ENCODE results near the gene DAP.
A peak's percentile ranks its signal among the peaks of the same experiment; 100 is the strongest.
"Not testable (repeated sequence)": the region's sequence is repeated elsewhere in the genome, so short reads cannot be mapped to it uniquely, and the experiment has no call there.

The DAP gene

GRCh38 chr5:10761185-10761932, at the start of gene DAP:
Gene DAP, minus strand, starts transcription at chr5:10761234. Its CDS starts 166 bp downstream, at chr5:10761068.
- DNase-seq = peak; percentile 85

- DNase-seq = no peak
Measured at GRCh38 chr5:10808347-10809226, 47.6 kb upstream of the DAP start.

- no peak for DNase-seq
Measured at GRCh38 chr5:10801931-10802666, 41.1 kb upstream of the DAP start.

- DNase-seq = no peak
Measured at GRCh38 chr5:10800852-10801251, 39.8 kb upstream of the DAP start.

- DNase-seq = no peak
Measured at GRCh38 chr5:10797261-10797660, 36.2 kb upstream of the DAP start.

- no peak for DNase-seq
Measured at GRCh38 chr5:10793785-10794184, 32.8 kb upstream of the DAP start.

GRCh38 chr5:10792336-10792735, 31.3 kb upstream of the DAP start:
- DNase-seq = no peak

GRCh38 chr5:10789726-10790125, 28.7 kb upstream of the DAP start:
- DNase-seq = no peak

- no peak for DNase-seq
Measured at GRCh38 chr5:10789021-10789420, 28.0 kb upstream of the DAP start.

- DNase-seq = no peak
Measured at GRCh38 chr5:10788358-10788757, 27.3 kb upstream of the DAP start.

- DNase-seq = no peak
Measured at GRCh38 chr5:10786835-10787234, 25.8 kb upstream of the DAP start.

- not testable (repeated sequence) for DNase-seq
Measured at GRCh38 chr5:10780208-10780607, 19.2 kb upstream of the DAP start.

- DNase-seq = no peak
Measured at GRCh38 chr5:10779592-10779991, 18.6 kb upstream of the DAP start.

GRCh38 chr5:10778179-10778910, 17.3 kb upstream of the DAP start:
- no peak for DNase-seq

- no peak for DNase-seq
Measured at GRCh38 chr5:10775646-10776045, 14.6 kb upstream of the DAP start.

- no peak for DNase-seq
Measured at GRCh38 chr5:10772901-10773585, 12.0 kb upstream of the DAP start.

- no peak for DNase-seq
Measured at GRCh38 chr5:10768328-10768899, 7.4 kb upstream of the DAP start.

GRCh38 chr5:10762776-10763500, 1.9 kb upstream of the DAP start:
- no peak for DNase-seq

- DNase-seq = no peak
Measured at GRCh38 chr5:10761933-10762775, 1.1 kb upstream of the DAP start.

GRCh38 chr5:10760921-10761184, 181 bp downstream of the DAP start:
- no peak for DNase-seq

Measured in NCI-H2081 treated with DMSO at 0.1 percent for 48 hours (cell line).